Caco-2 (cell line): ENCODE results near the gene SFXN3. TPM values are rescaled to one million over a fixed set of nuclear protein-coding genes. Genes with fewer than 3 reads are reported as not detected.

Source experiments
- BruUV-seq: library from RNA; stranded (reverse); fragments of 400-500 nt; replicated peaks from 2 replicates; lab custom pipeline; 2021; lab: Mats Ljungman, UMichigan
- CTCF ChIA-PET: fragments of 300-600 bp; sonication (Branson Sonifier 250); formaldehyde crosslinking; loops from one replicate; lab custom pipeline; 2022; ENCODE audit warnings: antibody characterized with exemption; lab: Charles Lee
- POLR2A ChIA-PET: fragments of 300-600 bp; sonication (Branson Sonifier 250); formaldehyde crosslinking; loops from one replicate; lab custom pipeline; 2022; ENCODE audit warnings: antibody characterized with exemption; lab: Charles Lee
- DNase-seq, 2 experiments: peaks; one replicate each; pipeline versions ENCODE4 v3.0.0 to v3.0.0-alpha.2; 2020 to 2022
- H3K27me3 ChIP-seq: replicated peaks from 2 replicates; pipeline ENCODE4 v1.6.0; 2011; ENCODE audit warnings: low read length; ENCODE audit not compliant: control insufficient read depth, insufficient read depth
- H3K36me3 ChIP-seq: 2 replicates; pipeline ENCODE4 v1.5.1; 2011; ENCODE audit warnings: low read length; ENCODE audit not compliant: control insufficient read depth, insufficient read depth
- H3K4me1 ChIP-seq: fragments of 250-450 bp; sonication (Bioruptor Pico); 2 replicates; pipeline ENCODE4 v1.5.1; 2020; ENCODE audit warnings: mild to moderate bottlenecking
- H3K4me3 ChIP-seq: 2 replicates; pipeline ENCODE4 v1.5.1; 2011; ENCODE audit warnings: low read depth, mild to moderate bottlenecking, control low read depth, low read length
- H3K9me3 ChIP-seq: fragments of 250-450 bp; sonication (Bioruptor Pico); 2 replicates; pipeline ENCODE4 v1.5.1; 2020; ENCODE audit warnings: mild to moderate bottlenecking, moderate library complexity
- H3K27ac Mint-ChIP-seq: one replicate; pipeline ENCODE4 v1.8.0; 2022; ENCODE audit warnings: mixed read lengths; ENCODE audit not compliant: unreplicated experiment
- H3K27me3 Mint-ChIP-seq: one replicate; pipeline ENCODE4 v1.8.0; 2022; ENCODE audit warnings: mixed read lengths; ENCODE audit not compliant: insufficient read depth, unreplicated experiment
- H3K36me3 Mint-ChIP-seq: one replicate; pipeline ENCODE4 v1.8.0; 2022; ENCODE audit warnings: mild to moderate bottlenecking, mixed read lengths; ENCODE audit not compliant: insufficient read depth, unreplicated experiment
- H3K4me1 Mint-ChIP-seq: one replicate; pipeline ENCODE4 v1.8.0; 2022; ENCODE audit warnings: low read depth, mixed read lengths; ENCODE audit not compliant: unreplicated experiment
- H3K4me3 Mint-ChIP-seq: one replicate; pipeline ENCODE4 v1.8.0; 2022; ENCODE audit warnings: mild to moderate bottlenecking, moderate library complexity, mixed read lengths; ENCODE audit not compliant: unreplicated experiment
- H3K9me3 Mint-ChIP-seq: one replicate; pipeline ENCODE4 v1.8.0; 2022; ENCODE audit warnings: mixed read lengths; ENCODE audit not compliant: unreplicated experiment
- intact Hi-C: fragments of 100-400 bp; cut with micrococcal nuclease; formaldehyde crosslinking; loops from one replicate; pipeline ENCODE4 v1.10.0; 2022; ENCODE audit not compliant: unreplicated experiment
- total RNA-seq: library from RNA; stranded (reverse); gene quantifications from 2 replicates; pipeline ENCODE4 v1.2.3, GENCODE V29; 2022
- TF ChIP-seq, protein P1 (sequence below), 2 experiments: fragments of 200-600 bp in 1 of 2; IDR thresholded peaks; 1 replicate in 1 of 2; 2 replicates in 1 of 2; pipeline versions ENCODE4 v1.5.1 to v1.8.0; 2011 to 2022; ENCODE audit warnings: antibody characterized with exemption in 1 of 2, control low read depth in 1 of 2, inconsistent platforms in 1 of 2, low read depth in 1 of 2, low read length in 1 of 2, mild to moderate bottlenecking in 1 of 2, moderate library complexity in 1 of 2; ENCODE audit not compliant: insufficient read depth in 1 of 2, severe bottlenecking in 1 of 2, unreplicated experiment in 1 of 2

Gene SFXN3
- total RNA-seq, 1 experiment from 2014 or later = 23.4 TPM

DNA sequence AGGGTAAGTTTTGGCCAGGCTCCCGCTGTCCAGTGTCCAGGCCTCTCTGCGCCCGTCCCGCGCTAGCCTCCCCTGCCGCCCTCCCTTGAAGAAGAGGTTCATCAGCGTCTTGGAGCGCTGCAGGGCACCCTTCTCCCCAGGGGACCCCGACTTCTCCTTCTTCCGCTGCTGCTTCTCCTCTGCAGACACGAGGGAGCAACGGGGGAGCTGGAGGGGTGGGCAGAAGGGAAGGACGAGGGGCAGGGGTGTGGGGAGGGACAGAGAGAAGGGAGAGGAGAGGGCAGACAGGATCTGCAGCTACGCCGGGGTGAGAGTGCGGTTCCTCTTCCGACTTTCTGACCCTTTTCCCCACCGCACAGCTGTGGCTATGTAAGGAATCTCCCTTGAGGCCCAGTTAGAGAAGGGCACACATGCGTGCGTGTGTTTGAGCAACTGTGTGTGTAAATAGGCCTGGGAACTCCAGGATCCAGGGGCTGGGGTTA is 12.9 kb upstream of the SFXN3 start:
- Mint-ChIP-seq H3K4me1 (peaks cover 15% of the 10 kb centered on the region), H3K36me3 (no peaks in the 10 kb centered on the region), H3K4me3 (no peak overlapping the region), H3K27me3 (no peaks in the 10 kb centered on the region), H3K27ac (no peak overlapping the region), H3K9me3 (no peaks in the 10 kb centered on the region)
- no peaks in the 10 kb centered on the region for H3K9me3 ChIP-seq
- CTCF ChIA-PET = interaction anchor here (0.6 to 2.7 kb wide), 8 partner anchors 11 to 44 kb away, joined by 3 to 22 read pairs (median 6); partner anchors contain the start of genes KAZALD1, LZTS2, PDZD7 and SFXN3
- no TSS peak for BruUV-seq
- DNase-seq = no peak
- H3K4me3 ChIP-seq = no peak overlapping the region
- TF ChIP-seq, protein P1, sequence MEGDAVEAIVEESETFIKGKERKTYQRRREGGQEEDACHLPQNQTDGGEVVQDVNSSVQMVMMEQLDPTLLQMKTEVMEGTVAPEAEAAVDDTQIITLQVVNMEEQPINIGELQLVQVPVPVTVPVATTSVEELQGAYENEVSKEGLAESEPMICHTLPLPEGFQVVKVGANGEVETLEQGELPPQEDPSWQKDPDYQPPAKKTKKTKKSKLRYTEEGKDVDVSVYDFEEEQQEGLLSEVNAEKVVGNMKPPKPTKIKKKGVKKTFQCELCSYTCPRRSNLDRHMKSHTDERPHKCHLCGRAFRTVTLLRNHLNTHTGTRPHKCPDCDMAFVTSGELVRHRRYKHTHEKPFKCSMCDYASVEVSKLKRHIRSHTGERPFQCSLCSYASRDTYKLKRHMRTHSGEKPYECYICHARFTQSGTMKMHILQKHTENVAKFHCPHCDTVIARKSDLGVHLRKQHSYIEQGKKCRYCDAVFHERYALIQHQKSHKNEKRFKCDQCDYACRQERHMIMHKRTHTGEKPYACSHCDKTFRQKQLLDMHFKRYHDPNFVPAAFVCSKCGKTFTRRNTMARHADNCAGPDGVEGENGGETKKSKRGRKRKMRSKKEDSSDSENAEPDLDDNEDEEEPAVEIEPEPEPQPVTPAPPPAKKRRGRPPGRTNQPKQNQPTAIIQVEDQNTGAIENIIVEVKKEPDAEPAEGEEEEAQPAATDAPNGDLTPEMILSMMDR (IDR thresholded peaks at IDR 0.05; ENCODE audit: insufficient read depth in 1 of 2, low read depth in 1 of 2, low read length in 1 of 2, severe bottlenecking in 1 of 2, unreplicated experiment in 1 of 2) = no peak
- no peaks in the 10 kb centered on the region for H3K36me3 ChIP-seq
- peaks cover 11% of the 10 kb centered on the region; the same call in 1 of the 2 replicates for H3K4me1 ChIP-seq
- intact Hi-C loops = loop anchor here (2.0 kb wide), 1 partner anchor 23 kb away; no protein-coding TSS in a partner anchor
- POLR2A ChIA-PET = no interaction called here
- no peaks in the 10 kb centered on the region for H3K27me3 ChIP-seq

DNA sequence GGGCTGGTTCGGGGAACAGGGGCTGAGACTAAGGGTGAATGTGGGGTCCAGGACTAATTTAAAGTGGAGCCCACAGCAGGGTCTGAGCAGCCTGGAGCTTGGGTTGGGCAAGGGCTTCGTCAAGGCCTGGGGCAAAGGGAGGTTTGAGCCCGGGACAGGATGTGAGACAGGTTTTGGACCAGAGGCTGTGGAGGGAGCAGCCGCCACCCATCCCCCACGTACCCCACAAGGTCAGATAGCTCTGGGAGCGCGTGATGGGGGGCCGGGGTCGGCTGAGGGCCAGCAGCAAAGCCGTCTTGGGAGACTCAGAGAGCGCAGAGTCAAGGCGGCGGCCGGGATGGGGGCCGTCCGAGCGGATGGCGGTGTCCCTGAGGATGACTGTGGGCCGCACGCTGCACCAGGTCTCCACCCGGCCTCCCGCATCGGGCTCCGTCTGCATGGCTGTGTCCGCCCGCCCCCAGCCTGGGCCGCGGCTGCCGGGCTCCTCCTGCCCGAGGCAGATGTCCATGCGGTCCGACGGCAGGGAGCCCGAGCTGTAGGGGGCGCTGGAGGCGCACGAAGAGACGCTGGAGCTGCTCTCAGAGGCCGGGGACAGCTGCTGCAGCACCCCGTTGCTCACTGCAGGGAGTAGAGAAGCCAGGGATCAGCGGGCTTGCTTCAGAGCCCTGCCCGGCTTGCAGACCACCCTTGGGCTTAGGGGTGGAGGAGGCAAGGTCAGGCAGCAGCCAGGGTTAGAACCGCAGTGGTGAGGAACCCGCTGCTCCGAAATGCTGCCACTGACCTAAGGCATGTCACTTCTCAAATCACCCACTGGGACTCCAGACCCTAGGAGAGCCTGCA is 12.2 kb upstream of the SFXN3 start:
- no peak overlapping the region for H3K27ac Mint-ChIP-seq
- peaks cover 11% of the 10 kb centered on the region; the same call in 1 of the 2 replicates for H3K4me1 ChIP-seq
- intact Hi-C loops = loop anchor here (2.0 kb wide), 1 partner anchor 22 kb away; no protein-coding TSS in a partner anchor
- no peaks in the 10 kb centered on the region for H3K27me3 Mint-ChIP-seq
- H3K4me1 Mint-ChIP-seq = peaks cover 12% of the 10 kb centered on the region
- peak; percentile 87 to 90 for DNase-seq
- no peaks in the 10 kb centered on the region for H3K36me3 Mint-ChIP-seq
- no peaks in the 10 kb centered on the region for H3K27me3 ChIP-seq
- ChIA-PET POLR2A (no interaction called here), CTCF (interaction anchor here (0.6 to 2.7 kb wide), 12 partner anchors 10 to 123 kb away, joined by 3 to 22 read pairs (median 6); partner anchors contain the start of genes KAZALD1, LZTS2, PDZD7 and SFXN3)
- TF ChIP-seq, protein P1 (IDR thresholded peaks at IDR 0.05; ENCODE audit: insufficient read depth in 1 of 2, low read depth in 1 of 2, low read length in 1 of 2, severe bottlenecking in 1 of 2, unreplicated experiment in 1 of 2) = peak; percentile 60 to 85
- no TSS peak for BruUV-seq
- no peaks in the 10 kb centered on the region for H3K36me3 ChIP-seq
- no peaks in the 10 kb centered on the region for H3K9me3 ChIP-seq
- no peak overlapping the region for H3K4me3 Mint-ChIP-seq
- no peaks in the 10 kb centered on the region for H3K9me3 Mint-ChIP-seq
- no peak overlapping the region for H3K4me3 ChIP-seq

DNA sequence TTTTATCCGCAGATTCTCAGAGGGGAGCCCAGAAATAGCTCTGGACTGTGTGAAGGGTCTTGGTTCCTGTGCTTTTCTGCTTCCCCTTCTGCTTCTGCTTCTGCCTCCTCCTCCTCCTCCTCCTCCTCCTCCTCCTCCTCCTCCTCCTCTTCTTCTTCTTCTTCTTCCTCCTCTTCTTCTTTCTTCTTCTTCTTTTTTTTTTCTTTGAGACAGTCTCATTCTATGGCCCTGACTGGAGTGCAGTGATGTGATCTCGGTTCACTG is 11.7 kb upstream of the SFXN3 start:
- no peaks in the 10 kb centered on the region for H3K9me3 ChIP-seq
- Mint-ChIP-seq H3K9me3 (no peaks in the 10 kb centered on the region), H3K27me3 (no peaks in the 10 kb centered on the region), H3K4me3 (no peak overlapping the region), H3K27ac (no peak overlapping the region), H3K4me1 (peaks cover 7% of the 10 kb centered on the region), H3K36me3 (no peaks in the 10 kb centered on the region)
- no peak overlapping the region for H3K4me3 ChIP-seq
- peaks cover 11% of the 10 kb centered on the region; the same call in 1 of the 2 replicates for H3K4me1 ChIP-seq
- no peak for DNase-seq
- BruUV-seq = no TSS peak
- TF ChIP-seq, protein P1 (IDR thresholded peaks at IDR 0.05; ENCODE audit: insufficient read depth in 1 of 2, low read depth in 1 of 2, low read length in 1 of 2, severe bottlenecking in 1 of 2, unreplicated experiment in 1 of 2) = no peak
- intact Hi-C loops = loop anchor here (2.0 kb wide), 1 partner anchor 21 kb away; no protein-coding TSS in a partner anchor
- POLR2A ChIA-PET = no interaction called here
- H3K27me3 ChIP-seq = no peaks in the 10 kb centered on the region
- CTCF ChIA-PET = interaction anchor here (0.7 to 2.7 kb wide), 10 partner anchors 10 to 123 kb away, joined by 3 to 22 read pairs (median 7); partner anchors contain the start of genes KAZALD1, LZTS2, PDZD7 and SFXN3
- H3K36me3 ChIP-seq = no peaks in the 10 kb centered on the region
